C4-2B (cell line): ENCODE measurements around the gene GGNBP2.

Source experiments
- H3K27ac ChIP-seq: fragments of 450-650 bp; 2 replicates; pipeline ENCODE4 v1.5.1; 2017
- CTCF ChIP-seq: fragments of 450-650 bp; conservative IDR thresholded peaks from 2 replicates; pipeline ENCODE4 v1.5.1; 2017; ENCODE audit warnings: mild to moderate bottlenecking
- ZFX ChIP-seq: fragments of 450-650 bp; IDR thresholded peaks from 2 replicates; pipeline ENCODE4 v1.6.1; 2017

Gene GGNBP2

GRCh38 chr17:36629252-36629847 is 84.6 kb downstream of the GGNBP2 start:
- no peak overlapping the region for H3K27ac ChIP-seq

DNA sequence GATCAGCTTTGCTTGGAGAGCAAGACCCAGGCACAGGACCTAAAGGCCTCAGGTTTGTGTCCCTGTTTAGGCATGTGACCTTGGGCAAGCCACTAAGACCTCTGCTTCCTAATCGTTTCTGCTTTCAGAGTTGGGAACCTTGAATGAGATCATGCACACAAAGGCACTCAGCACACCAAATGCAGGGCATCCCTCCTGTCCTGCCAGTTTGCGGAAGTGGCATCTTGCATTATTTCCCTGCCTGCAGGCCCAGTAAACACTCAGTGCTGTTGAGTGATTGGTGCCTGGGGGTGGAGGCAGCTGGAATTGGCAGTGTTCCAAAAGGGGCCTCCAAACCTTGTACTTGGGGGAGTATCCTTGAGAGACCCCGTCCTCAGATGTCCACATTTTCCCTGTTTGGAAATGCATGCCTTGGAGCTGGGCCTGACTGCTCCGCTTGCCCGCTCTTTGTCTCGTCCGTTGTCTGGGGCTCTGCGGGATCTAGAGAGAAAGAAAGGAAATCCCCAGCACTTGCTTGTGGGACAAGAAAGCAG is 85.3 kb downstream of the GGNBP2 start:
- no peak overlapping the region for H3K27ac ChIP-seq
- no peak for TF ChIP-seq ZFX
- TF ChIP-seq CTCF: no peak

More at GRCh38 chr17:36629252-36629847, 84.6 kb downstream of the GGNBP2 start:
- TF ChIP-seq CTCF (peak; percentile 96), ZFX (no peak)

DNA sequence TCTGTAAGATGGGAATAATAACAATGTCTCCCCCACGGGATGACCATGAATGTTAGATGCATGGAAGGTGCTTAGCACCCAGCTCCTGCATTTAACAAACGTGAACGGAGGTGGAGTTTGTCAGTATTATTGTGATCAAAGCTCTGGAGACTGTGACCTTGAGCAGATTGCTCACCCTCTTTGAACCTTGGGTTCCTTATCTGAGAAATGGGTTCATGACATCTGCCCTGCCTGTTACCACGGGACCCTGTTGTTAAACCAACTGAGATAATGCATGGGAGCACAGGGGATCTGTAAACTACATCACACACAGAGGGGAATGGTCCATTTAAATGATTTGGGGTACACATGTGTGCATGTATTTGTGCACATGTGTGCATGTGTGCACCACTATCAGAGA is 86.3 kb downstream of the GGNBP2 start:
- TF ChIP-seq ZFX (no peak), CTCF (no peak)
- H3K27ac ChIP-seq: no peak overlapping the region

DNA sequence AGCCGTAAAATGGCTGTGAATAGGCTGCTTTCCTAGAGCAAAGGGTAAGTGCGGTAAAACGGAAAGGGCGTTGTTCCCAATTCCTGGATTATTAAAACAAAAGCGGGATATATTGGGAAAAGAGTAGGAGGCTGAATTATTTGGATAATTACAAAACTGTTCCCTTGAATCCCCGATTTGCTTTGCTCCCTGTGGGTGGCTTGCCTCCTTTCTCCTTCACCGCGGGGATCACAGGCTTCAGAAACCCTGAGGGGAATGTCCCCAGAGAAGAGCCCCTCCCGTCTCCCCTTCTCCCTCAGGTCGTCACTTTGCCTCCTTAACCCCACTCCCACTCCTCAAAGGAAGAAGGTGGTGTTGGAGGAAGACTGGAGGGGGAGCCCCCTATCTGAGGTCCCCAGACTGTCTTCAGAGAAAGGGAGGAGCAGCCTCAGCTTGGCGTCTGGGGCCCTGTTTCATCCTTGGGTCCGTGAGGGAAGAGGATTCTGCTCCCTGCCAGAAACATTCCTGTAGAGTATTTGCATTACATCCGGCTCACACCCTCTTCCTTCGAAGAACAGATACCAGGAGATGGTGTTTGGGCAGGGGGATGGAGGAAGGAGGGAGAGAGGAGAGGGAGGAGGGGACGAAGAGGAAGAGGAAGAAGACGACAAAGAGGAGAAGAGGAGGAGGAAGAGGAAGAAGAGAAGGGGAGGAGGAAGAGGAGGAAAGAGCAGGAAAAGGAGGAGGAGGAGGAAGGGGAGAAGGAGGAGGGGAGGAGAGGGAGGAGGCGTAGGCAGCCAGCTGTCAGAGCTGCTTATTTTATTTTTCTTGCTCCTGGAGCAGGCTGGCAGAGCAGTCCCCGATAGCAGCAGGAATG is 88.4 kb downstream of the GGNBP2 start:
- no peak overlapping the region for H3K27ac ChIP-seq
- TF ChIP-seq CTCF (no peak), ZFX (no peak)
